PC-9 (cell line): Measurements from ENCODE around the gene PRR5L. TPM values are rescaled to one million over a fixed set of nuclear protein-coding genes. Genes with fewer than 3 reads are reported as not detected.

Experiments used
- BruUV-seq: library from RNA; stranded (reverse); fragments of 400-500 nt; replicated peaks from 2 replicates; lab custom pipeline; 2021; lab: Mats Ljungman, UMichigan
- CTCF ChIA-PET: fragments of 300-600 bp; sonication (Branson Sonifier 250); formaldehyde crosslinking; loops from one replicate; lab custom pipeline; 2022; ENCODE audit warnings: antibody characterized with exemption; lab: Charles Lee
- POLR2A ChIA-PET: fragments of 300-600 bp; sonication (Branson Sonifier 250); formaldehyde crosslinking; loops from one replicate; lab custom pipeline; 2022; ENCODE audit warnings: antibody characterized with exemption; ENCODE audit not compliant: unreplicated experiment; lab: Charles Lee
- DNase-seq, 2 experiments: peaks; one replicate each; pipeline versions ENCODE4 v3.0.0 to v3.0.0-alpha.2; 2015 to 2022; ENCODE audit warnings: mixed read lengths in 1 of 2
- H2AFZ ChIP-seq: fragments of 200-600 bp; sonication (generic); 2 replicates; pipeline ENCODE4 v1.8.1; 2017; ENCODE audit warnings: antibody characterized with exemption
- H3F3A ChIP-seq: fragments of 200-600 bp; sonication (generic); 2 replicates; pipeline ENCODE4 v1.8.1; 2017; ENCODE audit warnings: antibody characterized with exemption, mild to moderate bottlenecking, low read depth; ENCODE audit not compliant: insufficient read depth
- H3K27ac ChIP-seq: fragments of 200-600 bp; sonication (generic); 2 replicates; pipeline ENCODE4 v1.6.1; 2016; ENCODE audit warnings: mixed run types
- H3K27me3 ChIP-seq: fragments of 200-600 bp; sonication (generic); 2 replicates; pipeline ENCODE4 v1.6.1; 2016; ENCODE audit warnings: low read depth, mixed run types; ENCODE audit not compliant: insufficient read depth
- H3K36me3 ChIP-seq: fragments of 200-600 bp; sonication (generic); 2 replicates; pipeline ENCODE4 v1.6.1; 2016; ENCODE audit warnings: low read depth, mixed run types
- H3K4me1 ChIP-seq: fragments of 200-600 bp; sonication (generic); replicated peaks from 2 replicates; pipeline ENCODE4 v1.6.1; 2016; ENCODE audit warnings: mixed run types; ENCODE audit not compliant: insufficient read depth
- H3K4me2 ChIP-seq: fragments of 200-600 bp; sonication (generic); 2 replicates; pipeline ENCODE4 v1.6.1; 2017; ENCODE audit warnings: mixed run types
- H3K4me3 ChIP-seq: fragments of 200-600 bp; sonication (generic); 2 replicates; pipeline ENCODE4 v1.6.1; 2016; ENCODE audit warnings: mixed run types
- H3K79me2 ChIP-seq: fragments of 200-600 bp; sonication (generic); 2 replicates; pipeline ENCODE4 v1.6.1; 2017; ENCODE audit warnings: low read depth, mixed run types
- H3K9me2 ChIP-seq: fragments of 200-600 bp; sonication (generic); 2 replicates; pipeline ENCODE4 v1.8.1; 2017; ENCODE audit warnings: mild to moderate bottlenecking; ENCODE audit not compliant: insufficient read depth
- H3K9me3 ChIP-seq: fragments of 200-600 bp; sonication (generic); 2 replicates; pipeline ENCODE4 v1.8.1; 2016; ENCODE audit warnings: low read depth; ENCODE audit not compliant: insufficient read depth
- H4K20me1 ChIP-seq: fragments of 200-600 bp; sonication (generic); 2 replicates; pipeline ENCODE4 v1.8.1; 2017; ENCODE audit not compliant: insufficient read depth
- EZH2 ChIP-seq: fragments of 200-600 bp; sonication (generic); IDR thresholded peaks from 2 replicates; pipeline ENCODE4 v1.8.0; 2017; ENCODE audit warnings: antibody characterized with exemption, low read depth
- intact Hi-C: fragments of 100-400 bp; cut with micrococcal nuclease; formaldehyde crosslinking; loops from one replicate; pipeline ENCODE4 v1.10.0; 2022; ENCODE audit not compliant: unreplicated experiment
- total RNA-seq: library from RNA; stranded (reverse); gene quantifications from 2 replicates; pipeline ENCODE4 v1.2.3, GENCODE V29; 2021
- TF ChIP-seq, protein P1 (sequence below): fragments of 200-600 bp; sonication (generic); conservative IDR thresholded peaks from 2 replicates; pipeline ENCODE4 v1.6.1; 2017; ENCODE audit warnings: mixed run types, antibody characterized with exemption, mild to moderate bottlenecking, moderate library complexity

Gene PRR5L
- total RNA-seq, 1 experiment from 2014 or later = 5.1 TPM

- H3K9me2 ChIP-seq = no peaks in the 10 kb centered on the region
- TF ChIP-seq, protein P1, sequence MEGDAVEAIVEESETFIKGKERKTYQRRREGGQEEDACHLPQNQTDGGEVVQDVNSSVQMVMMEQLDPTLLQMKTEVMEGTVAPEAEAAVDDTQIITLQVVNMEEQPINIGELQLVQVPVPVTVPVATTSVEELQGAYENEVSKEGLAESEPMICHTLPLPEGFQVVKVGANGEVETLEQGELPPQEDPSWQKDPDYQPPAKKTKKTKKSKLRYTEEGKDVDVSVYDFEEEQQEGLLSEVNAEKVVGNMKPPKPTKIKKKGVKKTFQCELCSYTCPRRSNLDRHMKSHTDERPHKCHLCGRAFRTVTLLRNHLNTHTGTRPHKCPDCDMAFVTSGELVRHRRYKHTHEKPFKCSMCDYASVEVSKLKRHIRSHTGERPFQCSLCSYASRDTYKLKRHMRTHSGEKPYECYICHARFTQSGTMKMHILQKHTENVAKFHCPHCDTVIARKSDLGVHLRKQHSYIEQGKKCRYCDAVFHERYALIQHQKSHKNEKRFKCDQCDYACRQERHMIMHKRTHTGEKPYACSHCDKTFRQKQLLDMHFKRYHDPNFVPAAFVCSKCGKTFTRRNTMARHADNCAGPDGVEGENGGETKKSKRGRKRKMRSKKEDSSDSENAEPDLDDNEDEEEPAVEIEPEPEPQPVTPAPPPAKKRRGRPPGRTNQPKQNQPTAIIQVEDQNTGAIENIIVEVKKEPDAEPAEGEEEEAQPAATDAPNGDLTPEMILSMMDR = no peak
- no peak for TF ChIP-seq EZH2
- H3K9me3 ChIP-seq = no peaks in the 10 kb centered on the region
- CTCF ChIA-PET = no interaction called here
- H3K4me3 ChIP-seq = no peak overlapping the region
- peaks cover 3% of the 10 kb centered on the region; the same call in 1 of the 2 replicates for H3F3A ChIP-seq
- H3K36me3 ChIP-seq = no peaks in the 10 kb centered on the region
- no peaks in the 10 kb centered on the region for H4K20me1 ChIP-seq
- no peak overlapping the region for H2AFZ ChIP-seq
- POLR2A ChIA-PET = interaction anchor here (0.6 kb wide), 2 partner anchors 14 to 51 kb away, joined by 7 read pairs; no protein-coding TSS in a partner anchor
- H3K4me2 ChIP-seq = no peak overlapping the region
- H3K79me2 ChIP-seq = no peaks in the 10 kb centered on the region
- intact Hi-C loops = no loop called here
- BruUV-seq = no TSS peak
- no peaks in the 10 kb centered on the region for H3K27me3 ChIP-seq
- H3K4me1 ChIP-seq = peaks cover 7% of the 10 kb centered on the region
- no peak overlapping the region for H3K27ac ChIP-seq
- DNase-seq = no peak
These were observed 140.5 kb downstream of the PRR5L start for GRCh38 chr11:36436589-36436988.

DNA sequence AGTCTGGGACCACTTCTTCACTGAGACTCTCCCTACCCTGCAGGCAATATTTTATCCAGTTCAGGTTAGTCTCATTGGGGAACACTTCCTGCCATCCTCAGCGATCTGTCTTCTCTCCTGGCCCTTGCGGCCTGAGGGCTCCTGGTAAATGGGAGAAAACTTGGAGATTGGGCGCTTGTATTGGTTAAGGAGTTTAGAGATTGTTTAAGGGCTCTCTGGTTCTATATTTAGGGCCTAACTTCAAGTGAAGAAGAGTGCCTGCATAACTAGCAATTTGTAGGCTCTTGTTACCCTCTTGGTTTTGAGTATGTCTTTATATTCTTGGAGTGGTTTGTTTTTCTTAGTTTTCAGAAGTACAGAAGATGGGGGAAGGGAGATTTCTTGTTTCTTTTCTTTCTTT is 141.3 kb downstream of the PRR5L start:
- Histone ChIP-seq H3K4me3 (no peak overlapping the region), H3K9me2 (no peaks in the 10 kb centered on the region), H3K9me3 (no peaks in the 10 kb centered on the region), H4K20me1 (no peaks in the 10 kb centered on the region), H2AFZ (no peak overlapping the region), H3K4me1 (peaks cover under 1% of the 10 kb centered on the region; the same call in 1 of the 2 replicates), H3K27ac (no peak overlapping the region), H3K79me2 (no peaks in the 10 kb centered on the region), H3K36me3 (no peaks in the 10 kb centered on the region), H3K27me3 (no peaks in the 10 kb centered on the region), H3K4me2 (no peak overlapping the region), H3F3A (no peaks in the 10 kb centered on the region)
- ChIA-PET POLR2A (no interaction called here), CTCF (no interaction called here)
- intact Hi-C loops = no loop called here
- no peak for TF ChIP-seq EZH2
- TF ChIP-seq, protein P1 = no peak
- no TSS peak for BruUV-seq
- no peak for DNase-seq

DNA sequence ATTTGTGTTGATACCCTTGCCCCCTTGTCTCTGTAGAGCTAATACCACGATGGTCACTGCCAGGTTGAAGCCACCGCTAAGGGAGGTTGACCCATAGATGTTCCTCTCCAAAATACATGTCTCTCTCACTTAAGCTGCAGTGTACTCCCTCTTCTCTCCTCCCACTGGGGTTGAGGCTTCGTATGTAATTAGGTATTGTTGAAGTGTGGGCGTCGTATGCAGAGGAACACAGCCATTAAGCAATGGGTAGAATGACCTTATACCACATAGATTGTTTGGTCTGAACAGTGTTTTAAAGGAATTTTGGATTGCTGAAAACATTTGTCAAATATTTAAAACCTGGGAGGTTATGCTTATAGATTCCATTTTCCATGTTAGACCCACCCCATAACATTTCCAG is 142.0 kb downstream of the PRR5L start:
- Histone ChIP-seq H3K4me1 (no peaks in the 10 kb centered on the region), H3K27ac (no peak overlapping the region), H3K9me2 (no peaks in the 10 kb centered on the region), H3K4me2 (no peak overlapping the region), H3K36me3 (no peaks in the 10 kb centered on the region), H3K79me2 (no peaks in the 10 kb centered on the region), H4K20me1 (no peaks in the 10 kb centered on the region), H3F3A (no peaks in the 10 kb centered on the region), H3K4me3 (no peak overlapping the region), H2AFZ (no peak overlapping the region), H3K27me3 (no peaks in the 10 kb centered on the region), H3K9me3 (no peaks in the 10 kb centered on the region)
- DNase-seq = no peak
- intact Hi-C loops = no loop called here
- TF ChIP-seq, protein P1 = no peak
- TF ChIP-seq EZH2 = no peak
- no TSS peak for BruUV-seq
- POLR2A ChIA-PET = no interaction called here
- CTCF ChIA-PET = no interaction called here
